H54 (cell line): ENCODE measurements around the gene FBXO45.
A peak's percentile ranks its signal among the peaks of the same experiment; 100 is the strongest.
"Not testable (repeated sequence)": the region's sequence is repeated elsewhere in the genome, so short reads cannot be mapped to it uniquely, and the experiment has no call there.

Source experiments
- DNase-seq: peaks from one replicate; pipeline ENCODE4 v3.0.0; 2011; ENCODE audit warnings: low spot score, mixed read lengths; ENCODE audit not compliant: insufficient read length
- FAIRE-seq: peaks from 3 replicates; lab custom pipeline; 2011; peaks lifted over from hg19 to GRCh38; lab: Jason Lieb, UNC
- POLR2A ChIP-seq: IDR thresholded peaks from 2 replicates; pipeline ENCODE4 v1.6.1; 2011; ENCODE audit warnings: low read depth, mild to moderate bottlenecking, low read length

Gene FBXO45, protein sequence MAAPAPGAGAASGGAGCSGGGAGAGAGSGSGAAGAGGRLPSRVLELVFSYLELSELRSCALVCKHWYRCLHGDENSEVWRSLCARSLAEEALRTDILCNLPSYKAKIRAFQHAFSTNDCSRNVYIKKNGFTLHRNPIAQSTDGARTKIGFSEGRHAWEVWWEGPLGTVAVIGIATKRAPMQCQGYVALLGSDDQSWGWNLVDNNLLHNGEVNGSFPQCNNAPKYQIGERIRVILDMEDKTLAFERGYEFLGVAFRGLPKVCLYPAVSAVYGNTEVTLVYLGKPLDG

DNA sequence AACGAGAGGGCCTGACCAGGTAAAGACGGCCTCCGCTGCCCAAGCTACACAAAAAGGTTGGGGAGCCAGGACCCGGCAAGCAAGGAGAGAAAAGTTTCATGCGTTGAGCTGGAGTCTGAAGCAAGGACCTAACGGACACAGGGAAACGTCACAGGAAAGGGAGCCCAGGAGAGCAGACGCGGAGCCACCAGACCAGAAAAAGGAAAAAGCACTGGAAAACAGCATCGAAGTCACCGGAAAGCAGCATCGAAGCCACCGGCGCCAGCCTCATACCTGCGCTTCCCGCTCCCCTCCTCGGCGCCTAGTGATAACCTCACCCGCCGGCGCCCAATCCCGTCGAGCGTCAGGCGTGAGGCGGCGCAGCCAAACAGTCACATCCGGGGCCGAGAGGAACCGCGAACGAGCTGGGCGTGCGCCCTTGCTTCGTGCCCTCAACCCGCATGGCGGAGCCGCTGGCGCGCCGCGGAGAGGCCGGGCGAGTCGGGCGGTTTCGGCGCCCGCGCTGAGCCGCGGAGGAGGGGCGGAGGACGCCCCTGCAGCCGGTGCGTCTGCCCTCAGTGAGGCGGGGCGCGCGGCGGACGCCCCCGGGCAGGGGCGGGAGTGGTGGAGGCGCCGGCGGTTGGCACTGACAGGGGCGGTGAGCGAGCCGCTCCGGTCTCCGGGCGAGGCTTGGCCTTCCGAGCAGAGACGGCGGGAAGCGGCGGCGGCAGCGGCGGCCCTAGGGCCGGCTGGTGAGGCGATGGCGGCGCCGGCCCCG is at the start of gene FBXO45, which contains the start of gene WDR53:
Gene FBXO45 (plus strand): TSS at position 415 of the 757 bp plus-strand sequence. CDS start 325 bp downstream, at position 740.
Gene WDR53 (minus strand): TSS at position 309 of the 757 bp plus-strand sequence. CDS start 7,079 bp downstream, outside the sequence.
- FAIRE-seq: peak; percentile 94

DNA sequence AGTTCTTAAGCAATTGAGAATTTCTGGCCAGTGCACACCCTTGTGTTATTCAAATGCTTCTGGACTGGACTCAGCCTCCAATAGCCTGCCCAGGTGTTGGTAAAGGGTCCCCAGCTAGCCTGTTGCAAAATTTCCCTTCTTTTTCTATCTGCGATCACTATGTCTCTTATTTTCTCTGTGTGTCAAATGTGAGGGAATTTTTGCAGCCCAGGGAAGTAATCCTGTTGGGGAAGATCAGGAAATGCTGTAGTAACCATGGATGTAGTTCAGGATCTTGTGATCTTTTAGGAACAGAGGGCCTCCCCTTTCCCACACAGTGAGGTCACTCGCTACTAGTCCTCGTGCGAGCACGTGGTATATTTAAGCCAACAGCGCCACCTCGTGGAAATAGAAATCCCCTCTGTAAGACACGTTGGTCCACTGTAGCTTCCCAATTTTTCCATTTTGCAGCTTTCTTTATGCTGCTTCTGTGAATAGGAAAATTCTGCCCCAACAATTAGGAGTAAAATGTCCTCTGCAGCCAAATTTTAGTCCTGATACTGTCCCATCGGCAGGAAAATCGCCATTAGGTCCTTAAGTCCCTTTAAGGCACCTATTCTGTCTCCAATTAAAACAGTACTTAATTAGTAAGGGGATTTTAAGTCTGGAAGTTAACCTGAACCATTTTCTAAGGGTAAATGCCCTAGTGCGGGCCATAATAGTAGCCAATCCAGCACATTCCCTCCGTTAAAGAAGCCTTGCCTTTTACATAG is 49.3 kb upstream of the FBXO45 start:
- DNase-seq: peak; percentile 76
- FAIRE-seq: peak; percentile 99
- no peak for TF ChIP-seq POLR2A

More for the DNA sequence above, at the start of gene FBXO45, which contains the start of gene WDR53:
- peak; percentile 66 for TF ChIP-seq POLR2A
- peak; percentile 97 for DNase-seq

DNA sequence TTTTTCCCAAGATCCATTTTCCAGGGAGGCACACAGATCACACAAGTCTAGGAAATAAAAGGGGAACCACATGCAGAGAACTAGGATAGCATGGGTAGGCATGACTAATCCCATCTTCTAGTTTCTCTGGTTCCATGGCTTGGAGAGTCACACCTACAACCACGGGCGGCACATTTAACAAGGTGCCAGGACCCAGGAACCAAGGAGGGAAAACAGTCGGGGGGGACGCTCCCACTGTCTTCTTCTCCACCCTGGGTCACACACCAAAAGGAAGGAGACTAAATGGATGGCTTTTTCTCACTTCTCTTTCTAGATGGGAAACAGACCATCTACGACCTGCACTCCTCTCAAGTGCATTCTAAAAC is 48.8 kb upstream of the FBXO45 start:
- TF ChIP-seq POLR2A: no peak
- DNase-seq: no peak
- FAIRE-seq: no peak

DNA sequence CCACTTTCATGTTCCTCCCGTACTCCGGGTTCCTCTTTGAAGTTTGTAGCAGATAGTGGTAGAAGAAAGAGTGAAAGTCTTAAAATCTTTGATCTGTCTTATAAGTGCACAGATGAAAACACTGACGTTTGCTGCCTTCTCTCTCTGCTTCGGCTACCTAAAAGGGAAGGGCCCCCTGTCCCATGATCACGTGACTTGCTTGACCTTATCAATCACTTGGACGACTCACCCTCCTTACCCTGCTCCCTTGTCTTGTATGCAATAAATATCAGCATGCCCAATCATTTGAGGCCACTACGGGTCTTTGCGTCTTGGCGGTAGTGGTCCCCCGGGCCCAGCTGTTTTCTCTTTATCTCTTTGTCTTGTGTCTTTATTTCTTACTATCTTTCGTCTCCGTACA is 47.2 kb upstream of the FBXO45 start:
- not testable (repeated sequence) for FAIRE-seq, DNase-seq

DNA sequence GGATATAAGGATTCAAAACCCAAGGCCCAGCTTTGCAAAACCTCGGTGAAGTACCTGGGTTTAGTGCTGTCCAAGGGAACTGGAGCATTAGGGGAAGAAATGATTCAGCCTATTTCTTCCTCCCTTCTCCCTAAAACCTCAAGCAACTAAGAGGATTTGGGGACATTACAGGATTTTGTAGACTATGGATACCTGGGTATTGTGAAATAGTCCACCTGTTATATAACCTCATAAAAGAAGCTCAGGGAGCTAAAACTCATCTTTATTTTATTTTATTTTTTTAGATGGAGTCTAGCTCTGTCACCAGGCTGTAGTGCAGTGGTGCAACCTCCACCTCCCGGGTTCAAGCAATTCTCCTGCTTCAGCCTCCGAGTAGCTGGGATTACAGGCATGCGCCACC is 44.6 kb upstream of the FBXO45 start:
- TF ChIP-seq POLR2A: no peak
- FAIRE-seq (no peak), DNase-seq (no peak)

DNA sequence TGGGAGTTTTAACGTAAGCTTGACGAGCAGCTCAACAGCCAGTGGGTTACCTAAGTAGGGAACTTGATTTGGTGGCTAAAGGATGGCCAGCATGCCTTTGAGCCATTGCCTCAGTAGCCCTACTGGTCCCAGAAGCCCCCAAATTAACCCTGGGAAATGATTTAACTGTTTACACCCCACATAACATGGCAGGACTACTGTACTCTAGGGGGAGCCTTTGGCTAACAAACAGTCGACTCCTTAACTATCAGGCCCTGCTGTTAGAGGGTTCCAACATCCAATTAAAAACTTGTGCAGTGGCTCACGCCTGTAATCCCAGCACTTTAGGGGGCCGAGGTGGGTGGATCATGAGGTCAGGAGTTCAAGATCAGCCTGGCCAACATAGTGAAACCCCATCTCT is 43.9 kb upstream of the FBXO45 start:
- FAIRE-seq (no peak), DNase-seq (no peak)
- no peak for TF ChIP-seq POLR2A

DNA sequence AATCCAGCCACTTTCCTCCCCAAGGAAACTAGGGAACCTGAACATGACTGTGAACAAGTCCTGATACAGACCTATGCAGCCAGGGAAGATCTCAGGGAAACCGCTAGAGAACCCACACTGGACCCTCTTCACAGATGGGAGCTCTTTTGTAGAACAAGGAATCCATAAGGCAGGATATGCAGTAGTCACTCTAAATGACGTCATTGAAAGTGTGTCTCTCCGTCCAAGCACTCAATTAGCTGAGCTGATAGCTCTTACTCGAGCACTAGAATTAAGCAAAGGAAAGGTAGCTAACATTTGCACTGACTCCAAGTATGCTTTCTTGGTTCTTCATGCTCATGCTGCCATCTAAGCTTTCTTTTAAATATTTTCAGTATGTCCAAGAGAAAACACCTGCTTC is 43.3 kb upstream of the FBXO45 start:
- DNase-seq (no peak), FAIRE-seq (no peak)
- TF ChIP-seq POLR2A: no peak

DNA sequence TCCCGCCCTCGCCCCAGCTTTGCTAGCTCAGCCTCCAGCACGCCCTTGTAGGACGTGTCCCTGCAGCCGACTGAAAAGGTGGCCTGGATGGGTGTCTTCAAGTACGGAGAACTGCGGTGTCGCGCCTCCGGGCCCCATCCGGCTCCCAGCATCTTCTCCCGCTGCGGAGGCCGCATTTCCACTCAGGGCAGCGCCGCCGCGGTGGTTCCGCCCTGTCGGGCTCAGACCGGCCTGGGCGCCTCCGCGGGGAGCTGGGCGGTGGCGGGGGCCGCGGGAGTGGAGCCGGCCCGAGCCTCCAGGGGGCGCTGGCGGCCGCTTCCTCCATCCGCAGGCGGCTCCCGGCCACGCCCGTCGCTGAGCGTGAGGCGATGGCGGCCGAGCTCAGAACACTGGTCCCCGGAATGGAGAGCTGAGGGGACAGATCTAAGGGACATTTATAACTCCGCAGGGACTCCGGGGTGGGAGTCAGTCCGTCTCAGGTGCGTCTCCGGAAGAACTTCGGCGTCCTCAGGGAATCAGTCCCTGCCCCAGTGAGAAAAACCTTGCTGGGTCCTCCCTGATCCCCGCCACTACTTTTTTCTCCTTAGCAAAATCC is 39.7 kb upstream of the FBXO45 start:
- FAIRE-seq (peak; percentile 33), DNase-seq (peak; percentile 94)
- TF ChIP-seq POLR2A: no peak

DNA sequence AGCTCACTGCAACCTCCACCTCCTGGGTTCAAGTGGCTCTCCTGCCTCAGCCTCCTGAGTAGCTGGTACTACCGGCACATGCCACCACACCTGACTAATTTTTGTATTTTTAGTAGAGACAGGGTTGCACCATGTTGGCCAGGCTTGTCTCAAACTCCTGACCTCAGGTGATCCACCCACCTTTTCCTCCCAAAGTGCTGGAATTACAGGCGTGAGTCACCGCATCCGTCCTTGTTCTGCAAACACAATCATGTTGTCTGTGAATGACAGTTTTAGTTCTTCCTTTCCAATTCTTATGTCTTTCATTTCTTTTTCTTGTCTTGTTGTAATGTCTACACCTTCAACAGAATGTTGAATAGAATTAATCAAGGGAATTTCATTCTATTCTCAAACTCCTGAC is 37.0 kb upstream of the FBXO45 start:
- DNase-seq (no peak), FAIRE-seq (no peak)
- TF ChIP-seq POLR2A: no peak

DNA sequence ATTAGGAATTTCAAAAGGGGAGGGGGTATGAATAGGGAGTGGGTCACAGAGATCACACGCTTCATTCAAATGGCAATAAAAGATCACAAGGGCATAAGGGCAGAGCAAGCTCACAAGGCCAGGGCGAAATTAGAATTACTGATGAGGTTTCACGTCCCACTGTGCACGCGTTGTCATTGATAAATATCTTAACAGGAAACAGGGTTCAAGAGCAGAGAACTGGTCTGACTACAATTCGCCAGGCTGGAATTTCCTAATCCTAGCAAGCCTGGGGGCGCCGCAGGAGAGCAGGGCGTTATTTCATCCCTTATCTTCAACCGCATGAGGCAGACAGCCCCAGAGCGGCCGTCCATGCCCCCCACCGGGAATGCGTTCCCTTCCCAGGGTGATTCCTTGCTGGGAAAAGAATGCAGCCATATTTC is 35.2 kb upstream of the FBXO45 start:
- DNase-seq (no peak), FAIRE-seq (no peak)
- no peak for TF ChIP-seq POLR2A

DNA sequence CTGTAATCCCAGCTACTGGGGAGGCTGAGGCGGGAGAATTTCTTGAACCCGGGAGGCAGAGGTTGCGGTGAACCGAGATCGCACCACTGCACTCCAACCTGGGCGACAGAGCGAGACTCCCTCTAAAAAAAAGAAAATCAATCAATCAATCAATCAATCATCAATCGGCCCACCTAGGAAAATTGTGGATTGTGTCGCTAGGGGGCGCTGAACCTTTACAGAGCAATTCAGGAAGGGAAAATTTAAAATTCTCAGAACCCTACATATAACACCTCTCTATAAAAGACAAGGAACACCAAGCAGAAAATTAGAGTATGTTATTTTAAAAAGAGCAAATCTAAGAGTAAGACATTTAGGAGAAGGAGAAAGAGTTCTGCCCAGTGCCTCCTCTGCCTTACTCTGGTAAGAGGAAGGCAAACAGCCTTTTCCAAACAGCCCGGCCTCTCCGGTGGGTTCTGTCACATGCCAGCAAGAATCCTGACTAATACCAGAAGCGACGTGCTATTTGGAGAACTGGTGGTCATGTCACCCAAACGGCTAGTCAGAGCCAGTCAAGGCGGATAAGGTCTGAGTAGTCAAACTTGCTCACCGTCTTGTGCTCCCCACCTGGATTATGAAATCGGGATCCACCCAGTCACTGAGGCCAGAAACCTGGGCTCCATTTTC is 31.0 kb upstream of the FBXO45 start:
- FAIRE-seq (no peak), DNase-seq (no peak)
- no peak for TF ChIP-seq POLR2A

DNA sequence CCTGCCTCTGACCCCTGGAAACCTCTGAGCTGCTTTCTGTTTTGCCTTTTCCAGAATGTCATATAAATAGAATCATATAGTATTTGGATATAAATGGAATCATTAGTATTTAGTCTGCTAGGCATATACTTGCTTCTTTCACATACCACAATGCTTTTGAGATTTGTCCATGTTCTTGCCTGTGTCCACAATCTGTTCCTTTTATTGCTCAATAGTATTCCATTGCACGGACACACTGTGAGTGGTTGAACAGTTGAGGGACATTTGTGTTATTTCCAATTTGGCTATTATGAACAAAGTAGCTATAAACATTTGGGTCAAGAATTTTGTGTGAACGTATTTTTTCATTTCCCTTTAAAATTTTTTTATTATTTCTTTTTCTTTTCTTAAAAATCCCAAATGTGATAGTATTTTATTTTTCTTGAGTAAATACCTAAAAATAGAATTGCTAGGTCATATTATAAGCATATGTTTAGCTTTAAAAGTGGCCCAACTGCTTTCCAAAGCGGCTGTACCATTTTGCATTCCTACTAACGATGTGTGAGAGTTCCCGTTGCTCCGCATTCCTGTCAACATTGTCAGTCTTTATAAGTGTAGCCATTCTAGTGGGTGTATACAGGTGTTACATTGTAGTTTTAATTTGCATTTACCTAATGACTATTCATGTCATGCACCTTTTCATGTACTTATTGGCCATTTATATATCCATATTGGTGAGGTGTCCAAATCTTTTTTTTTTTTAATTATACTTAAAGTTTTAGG is 26.6 kb upstream of the FBXO45 start:
- TF ChIP-seq POLR2A: no peak
- FAIRE-seq (peak; percentile 36), DNase-seq (no peak)

DNA sequence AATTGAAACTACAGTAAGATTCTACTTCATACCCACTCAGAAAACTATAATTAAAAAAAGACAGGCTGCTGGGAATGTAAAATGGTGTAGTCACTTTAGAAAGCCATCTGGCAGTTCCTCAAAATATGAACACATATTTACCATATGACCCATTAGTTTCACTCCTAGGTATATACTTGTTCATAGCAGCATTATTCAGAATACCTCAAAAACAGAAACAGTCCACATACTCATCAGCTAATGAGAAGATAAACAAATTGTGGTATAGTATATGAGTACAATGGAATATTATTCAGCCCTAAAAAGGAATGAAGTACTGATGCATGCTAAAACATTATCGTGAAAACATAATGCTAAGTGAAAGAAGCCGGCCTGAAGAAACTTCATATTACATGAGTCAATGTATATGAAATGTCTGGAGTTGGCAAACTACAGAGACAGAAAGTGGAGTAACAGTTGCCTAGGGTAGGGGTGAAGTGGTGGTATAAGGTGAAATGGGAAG is 23.9 kb upstream of the FBXO45 start:
- FAIRE-seq: peak; percentile 65
- DNase-seq: no peak
- TF ChIP-seq POLR2A: no peak
